Stimulated activated CD8-positive, alpha-beta memory T cell treated with anti-CD3 and anti-CD28 coated beads, Interleukin-2, amount 100 ng/mL, for 48 hours (primary cell): Measurements from ENCODE around the gene ARF4.
A peak's percentile ranks its signal among the peaks of the same experiment; 100 is the strongest.

Experiments
- DNase-seq, 2 donors: peaks; one replicate each; pipeline ENCODE4 v3.0.0-alpha.2; 2020; ENCODE audit warnings: low read depth in 2 of 2

Gene ARF4

GRCh38 chr3:57582474-57583168 lies 14.5 kb downstream of the ARF4 start:
- no peak for DNase-seq

GRCh38 chr3:57577801-57578200 lies 19.3 kb downstream of the ARF4 start:
- no peak for DNase-seq

- no peak for DNase-seq
Observed at GRCh38 chr3:57575966-57576626, 21.0 kb downstream of the ARF4 start.

GRCh38 chr3:57572096-57572495 lies 25.0 kb downstream of the ARF4 start:
- no peak for DNase-seq

GRCh38 chr3:57570878-57571277 lies 26.3 kb downstream of the ARF4 start:
- DNase-seq, result no peak

GRCh38 chr3:57569859-57570450 lies 27.2 kb downstream of the ARF4 start:
- no peak for DNase-seq

- DNase-seq, result no peak
Observed at GRCh38 chr3:57559526-57559925, 37.6 kb downstream of the ARF4 start.

- DNase-seq, result peak in 1 of 2 donors; percentile 38
Observed at GRCh38 chr3:57557085-57557537, 40.0 kb downstream of the ARF4 start.

- DNase-seq, result peak in 1 of 2 donors; percentile 13
Observed at GRCh38 chr3:57556459-57557084, 40.6 kb downstream of the ARF4 start.

- DNase-seq, result peak; percentile 70 to 77
Observed at GRCh38 chr3:57555738-57556458, 41.2 kb downstream of the ARF4 start, which contains the start of gene PDE12. PDE12 (plus strand) TSS chr3:57556274; CDS start chr3:57556380, 106 bp downstream.

GRCh38 chr3:57555306-57555705 lies 41.8 kb downstream of the ARF4 start:
- DNase-seq, result no peak

- DNase-seq, result no peak
Observed at GRCh38 chr3:57546616-57547015, 50.5 kb downstream of the ARF4 start.

- no peak for DNase-seq
Observed at GRCh38 chr3:57545636-57546268, 51.4 kb downstream of the ARF4 start.

GRCh38 chr3:57544181-57545125 lies 52.7 kb downstream of the ARF4 start, which contains the start of gene DNAH12:
DNAH12 (minus strand) TSS chr3:57544344; CDS start chr3:57542870, 1,474 bp downstream.
- DNase-seq, result no peak

GRCh38 chr3:57538465-57538864 lies 58.7 kb downstream of the ARF4 start:
- no peak for DNase-seq

- DNase-seq, result no peak
Observed at GRCh38 chr3:57530071-57530608, 67.0 kb downstream of the ARF4 start.
